Neuronal stem cell (in vitro differentiated cells): Measurements from ENCODE around the gene CHST12.
"Not testable (repeated sequence)": the region's sequence is repeated elsewhere in the genome, so short reads cannot be mapped to it uniquely, and the experiment has no call there.

Experiments
- DNase-seq: peaks from one replicate; pipeline ENCODE4 v3.0.0-alpha.2; 2013; ENCODE audit warnings: low spot score
- H2AFZ ChIP-seq: one replicate; pipeline ENCODE4 v1.6.1; 2013; ENCODE audit warnings: mild to moderate bottlenecking, low read length, inconsistent platforms
- H2AK5ac ChIP-seq: 2 replicates; pipeline ENCODE4 v1.6.1; 2013; ENCODE audit warnings: low read depth, mild to moderate bottlenecking, inconsistent platforms, low read length, moderate library complexity, mixed read lengths
- H2BK120ac ChIP-seq: 2 replicates; pipeline ENCODE4 v1.6.1; 2013; ENCODE audit warnings: low read depth, mild to moderate bottlenecking, inconsistent platforms, low read length, moderate library complexity, mixed read lengths
- H2BK12ac ChIP-seq: one replicate; pipeline ENCODE4 v1.6.1; 2013; ENCODE audit warnings: low read length, inconsistent platforms
- H2BK15ac ChIP-seq: 2 replicates; pipeline ENCODE4 v1.6.1; 2013; ENCODE audit warnings: mild to moderate bottlenecking, low read length, inconsistent platforms, mixed read lengths
- H2BK5ac ChIP-seq: one replicate; pipeline ENCODE4 v1.6.1; 2013; ENCODE audit warnings: inconsistent platforms, mild to moderate bottlenecking, low read length, moderate library complexity
- H3K14ac ChIP-seq: one replicate; pipeline ENCODE4 v1.6.1; 2013; ENCODE audit warnings: low read length, inconsistent platforms
- H3K18ac ChIP-seq: 2 replicates; pipeline ENCODE4 v1.6.1; 2013; ENCODE audit warnings: low read length, inconsistent platforms
- H3K23ac ChIP-seq: 2 replicates; pipeline ENCODE4 v1.6.1; 2013; ENCODE audit warnings: low read depth, mild to moderate bottlenecking, mixed read lengths, low read length, inconsistent platforms; ENCODE audit not compliant: poor library complexity
- H3K27ac ChIP-seq: replicated peaks from 3 replicates; pipeline ENCODE4 v1.5.1; 2013; ENCODE audit warnings: low read length, inconsistent platforms
- H3K27me3 ChIP-seq, 3 experiments: 2 replicates each; pipeline ENCODE4 v1.6.1; 2013; ENCODE audit warnings: low read length in 3 of 3, mild to moderate bottlenecking in 2 of 3, inconsistent platforms in 1 of 3, low read depth in 1 of 3, mixed read lengths in 1 of 3, moderate library complexity in 1 of 3; ENCODE audit not compliant: control insufficient read depth in 3 of 3, insufficient read depth in 3 of 3
- H3K36me3 ChIP-seq, 2 donors: replicated peaks in 1 of 2; 2 replicates each; pipeline ENCODE4 v1.6.1; 2013; ENCODE audit warnings: low read length in 2 of 2; ENCODE audit not compliant: control insufficient read depth in 2 of 2, insufficient read depth in 2 of 2
- H3K4ac ChIP-seq: 2 replicates; pipeline ENCODE4 v1.6.1; 2013; ENCODE audit warnings: inconsistent platforms, mild to moderate bottlenecking, low read length, moderate library complexity
- H3K4me1 ChIP-seq, 2 donors: 1 replicate in 1 of 2; 2 replicates in 1 of 2; pipeline ENCODE4 v1.6.1; 2013; ENCODE audit warnings: low read length in 2 of 2, low read depth in 1 of 2; ENCODE audit not compliant: control insufficient read depth in 2 of 2, insufficient read depth in 1 of 2
- H3K4me2 ChIP-seq: one replicate; pipeline ENCODE4 v1.6.1; 2013; ENCODE audit warnings: mild to moderate bottlenecking, low read length, inconsistent platforms; ENCODE audit not compliant: insufficient read depth, poor library complexity, severe bottlenecking
- H3K4me3 ChIP-seq, 2 donors: 2 replicates each; pipeline ENCODE4 v1.5.1; 2013; ENCODE audit warnings: low read length in 2 of 2, mild to moderate bottlenecking in 2 of 2, inconsistent platforms in 1 of 2, moderate library complexity in 1 of 2
- H3K79me1 ChIP-seq: one replicate; pipeline ENCODE4 v1.6.1; 2013; ENCODE audit warnings: low read depth, mild to moderate bottlenecking, inconsistent platforms, low read length, moderate library complexity
- H3K9ac ChIP-seq: one replicate; pipeline ENCODE4 v1.6.1; 2013; ENCODE audit warnings: mild to moderate bottlenecking, low read depth, low read length, inconsistent platforms; ENCODE audit not compliant: poor library complexity
- H3K9me3 ChIP-seq, 2 donors: replicated peaks in 1 of 2; 2 replicates each; pipeline versions ENCODE3 to v1.6.1; 2013; ENCODE audit warnings: low read length in 2 of 2, mild to moderate bottlenecking in 2 of 2, inconsistent platforms in 1 of 2, low read depth in 1 of 2, mixed read lengths in 1 of 2, moderate library complexity in 1 of 2; ENCODE audit not compliant: control insufficient read depth in 2 of 2, insufficient read depth in 1 of 2
- H4K8ac ChIP-seq: one replicate; pipeline ENCODE4 v1.6.1; 2013; ENCODE audit warnings: low read depth, mild to moderate bottlenecking, inconsistent platforms, low read length, moderate library complexity
- H4K91ac ChIP-seq: one replicate; pipeline ENCODE4 v1.6.1; 2013; ENCODE audit warnings: low read length, low read depth, mild to moderate bottlenecking, inconsistent platforms; ENCODE audit not compliant: poor library complexity
- WGBS, 2 donors: extraction: QIAGEN DNeasy Blood & Tissue Kit; methylation state at CpG; one replicate each; pipeline ENCODE4 v1.1.7; 2013; ENCODE audit warnings: missing lambda C conversion rate in 2 of 2, mixed read lengths in 1 of 2; ENCODE audit not compliant: insufficient read length in 2 of 2, insufficient replicate concordance in 1 of 2; ENCODE audit errors: extremely low coverage in 2 of 2; 5-methylcytosine and 5-hydroxymethylcytosine counted together

The CHST12 gene

GRCh38 chr7:2387897-2388636 is 15.3 kb upstream of the CHST12 start:
- no peak overlapping the region for H2AFZ ChIP-seq
- peak overlapping the region; percentile 36 for H2AK5ac ChIP-seq
- peak overlapping the region; percentile 82 for H2BK5ac ChIP-seq
- no peak overlapping the region for H3K9ac ChIP-seq
- WGBS, 2 donors = no CpG with 5 or more reads among the region's 31 CpGs
- no peak overlapping the region for H3K4me3 ChIP-seq
- peaks cover 2% of the 10 kb centered on the region for H3K79me1 ChIP-seq
- peak overlapping the region; percentile 62 for H2BK15ac ChIP-seq
- no peak overlapping the region for H3K4me2 ChIP-seq
- H3K14ac ChIP-seq = peak overlapping the region; percentile 47
- H3K27me3 ChIP-seq = no peaks in the 10 kb centered on the region
- peaks cover 3% of the 10 kb centered on the region in 2 donors for H3K36me3 ChIP-seq
- peaks cover 7 to 12% of the 10 kb centered on the region in 2 donors for H3K4me1 ChIP-seq
- peak overlapping the region; percentile 64 for H3K18ac ChIP-seq
- H4K91ac ChIP-seq = peak overlapping the region; percentile 79
- H2BK120ac ChIP-seq = peak overlapping the region; percentile 72
- H3K23ac ChIP-seq = peak overlapping the region; percentile 65
- H3K4ac ChIP-seq = peak overlapping the region; percentile 76
- no peak overlapping the region for H3K27ac ChIP-seq
- H3K9me3 ChIP-seq = peaks cover 0 to 2% of the 10 kb centered on the region in 2 donors
- peak overlapping the region; percentile 90 for H2BK12ac ChIP-seq
- H4K8ac ChIP-seq = no peak overlapping the region
- DNase-seq = no peak

GRCh38 chr7:2388637-2388954 is 14.8 kb upstream of the CHST12 start:
- peak overlapping the region; percentile 64 for H3K18ac ChIP-seq
- no peak overlapping the region for H2AFZ ChIP-seq
- H4K8ac ChIP-seq = no peak overlapping the region
- peaks cover 7 to 12% of the 10 kb centered on the region in 2 donors for H3K4me1 ChIP-seq
- H2BK5ac ChIP-seq = no peak overlapping the region
- H2AK5ac ChIP-seq = peak overlapping the region; percentile 36
- H3K23ac ChIP-seq = peak overlapping the region; percentile 65
- peak overlapping the region; percentile 76 for H3K4ac ChIP-seq
- no peak overlapping the region for H3K27ac ChIP-seq
- WGBS, 2 donors = no CpG with 5 or more reads among the region's 5 CpGs
- H2BK120ac ChIP-seq = peak overlapping the region; percentile 72
- H3K4me3 ChIP-seq = no peak overlapping the region
- H3K4me2 ChIP-seq = no peak overlapping the region
- H2BK15ac ChIP-seq = peak overlapping the region; percentile 62
- peak overlapping the region; percentile 79 for H4K91ac ChIP-seq
- DNase-seq = no peak
- H3K9me3 ChIP-seq = peaks cover 0 to 2% of the 10 kb centered on the region in 2 donors
- H3K9ac ChIP-seq = no peak overlapping the region
- H3K36me3 ChIP-seq = peaks cover 0 to 1% of the 10 kb centered on the region in 2 donors
- peak overlapping the region; percentile 47 for H3K14ac ChIP-seq
- peaks cover 2% of the 10 kb centered on the region for H3K79me1 ChIP-seq
- no peaks in the 10 kb centered on the region for H3K27me3 ChIP-seq
- peak overlapping the region; percentile 90 for H2BK12ac ChIP-seq

- DNase-seq, H3K9ac ChIP-seq, H3K27me3 ChIP-seq, H3K4me3 ChIP-seq, H3K9me3 ChIP-seq, H3K36me3 ChIP-seq, H2BK5ac ChIP-seq, H3K23ac ChIP-seq, H4K91ac ChIP-seq, H3K79me1 ChIP-seq: not testable (repeated sequence)
- Histone ChIP-seq H3K4me1 (peaks cover 7 to 12% of the 10 kb centered on the region in 2 donors), H3K27ac (peak overlapping the region; percentile 80), H2BK15ac (peak overlapping the region; percentile 100), H2BK12ac (peak overlapping the region; percentile 100), H3K14ac (peak overlapping the region; percentile 99), H2AFZ (peak overlapping the region; percentile 89), H2AK5ac (peak overlapping the region; percentile 100), H2BK120ac (peak overlapping the region; percentile 98), H3K4me2 (peak overlapping the region; percentile 54), H3K4ac (peak overlapping the region; percentile 97), H3K18ac (peak overlapping the region; percentile 96), H4K8ac (peak overlapping the region; percentile 92)
- WGBS, 2 donors = no CpG with 5 or more reads among the region's 16 CpGs
Observed at GRCh38 chr7:2390020-2390816, 13.2 kb upstream of the CHST12 start.

GRCh38 chr7:2393706-2394105 is 9.7 kb upstream of the CHST12 start:
- H3K9me3 ChIP-seq = no peaks in the 10 kb centered on the region
- no peak overlapping the region for H3K27ac ChIP-seq
- no CpG with 5 or more reads among the region's 12 CpGs for WGBS, 2 donors
- H2BK120ac ChIP-seq = no peak overlapping the region
- H3K27me3 ChIP-seq = no peaks in the 10 kb centered on the region
- no peaks in the 10 kb centered on the region for H3K36me3 ChIP-seq
- no peak overlapping the region for H4K91ac ChIP-seq
- no peak overlapping the region for H2AK5ac ChIP-seq
- DNase-seq = no peak
- no peak overlapping the region for H3K14ac ChIP-seq
- no peak overlapping the region for H3K18ac ChIP-seq
- no peak overlapping the region for H2BK15ac ChIP-seq
- H3K4me3 ChIP-seq = no peak overlapping the region
- H2BK12ac ChIP-seq = no peak overlapping the region
- no peak overlapping the region for H3K4ac ChIP-seq
- H4K8ac ChIP-seq = no peak overlapping the region
- H3K9ac ChIP-seq = no peak overlapping the region
- H2BK5ac ChIP-seq = no peak overlapping the region
- H3K4me2 ChIP-seq = no peak overlapping the region
- peaks cover 2% of the 10 kb centered on the region for H3K79me1 ChIP-seq
- H3K23ac ChIP-seq = no peak overlapping the region
- peaks cover 7% of the 10 kb centered on the region in 2 donors for H3K4me1 ChIP-seq
- peak overlapping the region; percentile 51 for H2AFZ ChIP-seq
